Uterus (tissue), 2 donors: ENCODE results near the gene MAP2.
"Not testable (repeated sequence)": the region's sequence is repeated elsewhere in the genome, so short reads cannot be mapped to it uniquely, and the experiment has no call there.

ENCODE experiments used
- CTCF ChIP-seq, 4 experiments: fragments of 200-600 bp in 2 of 4; fragments of 450-650 bp in 2 of 4; sonication (generic) in 2 of 4; IDR thresholded peaks; one replicate each; pipeline ENCODE4 v1.5.1; 2016 to 2019; ENCODE audit warnings: antibody characterized with exemption in 4 of 4, mild to moderate bottlenecking in 2 of 4, moderate library complexity in 1 of 4
- POLR2A ChIP-seq, 2 donors: fragments of 450-650 bp; IDR thresholded peaks; one replicate each; pipeline ENCODE4 v1.6.1; 2016; ENCODE audit warnings: antibody characterized with exemption in 2 of 2, mild to moderate bottlenecking in 1 of 2, moderate library complexity in 1 of 2

DNA sequence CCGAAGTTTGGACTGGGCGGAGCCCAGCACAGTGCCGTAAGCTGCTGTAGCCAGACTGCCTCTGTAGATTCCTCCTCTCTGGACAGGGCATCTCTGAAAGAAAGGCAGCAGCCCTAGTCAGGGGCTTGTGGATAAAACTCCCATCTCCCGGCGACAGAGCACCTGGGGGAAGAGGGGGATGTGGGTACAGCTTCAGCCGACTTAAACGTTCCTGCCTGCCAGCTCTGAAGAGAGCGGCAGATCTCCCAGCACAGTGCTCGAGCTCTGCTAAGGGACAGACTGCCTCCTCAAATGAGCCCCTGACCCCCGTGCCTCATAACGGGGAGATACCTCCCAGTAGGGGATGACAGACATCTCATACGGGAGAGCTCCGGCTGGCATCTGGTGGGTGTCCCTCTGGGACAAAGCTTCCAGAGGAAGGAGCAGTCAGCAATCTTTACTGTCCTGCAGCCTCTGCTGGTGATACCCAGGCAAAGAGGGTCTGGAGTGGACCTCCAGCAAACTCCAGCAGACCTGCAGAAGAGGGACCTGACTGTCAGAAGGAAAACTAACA is 71.3 kb downstream of the MAP2 start:
- TF ChIP-seq CTCF, POLR2A (IDR thresholded peaks at IDR 0.05): not testable (repeated sequence)
